Common myeloid progenitor, CD34-positive (primary cell): Measurements from ENCODE around the gene ARHGAP26.

ENCODE experiments used
- CTCF ChIA-PET: fragments of 350-600 bp; sonication (Branson Sonifier 250); formaldehyde crosslinking; loops from one replicate; lab custom pipeline; 2021; ENCODE audit warnings: antibody characterized with exemption; lab: Charles Lee
- POLR2A ChIA-PET: fragments of 350-600 bp; sonication (Branson Sonifier 250); formaldehyde crosslinking; loops from one replicate; lab custom pipeline; 2021; ENCODE audit warnings: antibody characterized with exemption; lab: Charles Lee
- DNase-seq, 3 donors: peaks; one replicate each; pipeline versions ENCODE4 v3.0.0 to v3.0.0-alpha.2; 2013
- H3K27ac ChIP-seq, 2 experiments: 1 replicate in 1 of 2; 2 replicates in 1 of 2; pipeline ENCODE4 v1.7.0; 2013; ENCODE audit warnings: inconsistent platforms in 2 of 2, low read length in 2 of 2, mild to moderate bottlenecking in 2 of 2, low read depth in 1 of 2, moderate library complexity in 1 of 2; ENCODE audit not compliant: severe bottlenecking in 2 of 2, insufficient read depth in 1 of 2, poor library complexity in 1 of 2
- H3K27me3 ChIP-seq, 5 experiments: replicated peaks in 2 of 5; 1 replicate in 3 of 5; 2 replicates in 2 of 5; pipeline versions ENCODE4 v1.6.1 to v1.7.0; 2013; ENCODE audit warnings: low read length in 4 of 5, mild to moderate bottlenecking in 2 of 5, moderate library complexity in 2 of 5, inconsistent platforms in 1 of 5; ENCODE audit not compliant: insufficient read depth in 5 of 5, control insufficient read depth in 4 of 5
- H3K36me3 ChIP-seq, 4 experiments: 1 replicate in 2 of 4; 2 replicates in 2 of 4; pipeline versions ENCODE4 v1.6.1 to v1.7.0; 2013; ENCODE audit warnings: low read length in 3 of 4, control low read depth in 1 of 4, mild to moderate bottlenecking in 1 of 4; ENCODE audit not compliant: control insufficient read depth in 4 of 4, insufficient read depth in 4 of 4
- H3K4me1 ChIP-seq, 4 experiments: 1 replicate in 3 of 4; 2 replicates in 1 of 4; pipeline versions ENCODE4 v1.6.1 to v1.7.1; 2013; ENCODE audit warnings: low read length in 3 of 4, mild to moderate bottlenecking in 3 of 4, control low read depth in 1 of 4, inconsistent platforms in 1 of 4, moderate library complexity in 1 of 4; ENCODE audit not compliant: control insufficient read depth in 4 of 4, insufficient read depth in 4 of 4; ENCODE audit errors: control extremely low read depth in 1 of 4
- H3K4me3 ChIP-seq, 7 experiments: 1 replicate in 4 of 7; 2 replicates in 3 of 7; pipeline versions ENCODE4 v1.5.1 to v1.7.0; 2013; ENCODE audit warnings: mild to moderate bottlenecking in 7 of 7, low read length in 6 of 7, moderate library complexity in 6 of 7, inconsistent platforms in 2 of 7, low read depth in 2 of 7, control low read depth in 1 of 7; ENCODE audit not compliant: insufficient read depth in 4 of 7, control insufficient read depth in 1 of 7; ENCODE audit errors: extremely low read depth in 1 of 7
- H3K9me3 ChIP-seq, 5 experiments: 1 replicate in 4 of 5; 2 replicates in 1 of 5; pipeline versions ENCODE4 v1.6.1 to v1.7.1; 2013; ENCODE audit warnings: low read length in 4 of 5, mild to moderate bottlenecking in 2 of 5, inconsistent platforms in 1 of 5, low read depth in 1 of 5, moderate library complexity in 1 of 5; ENCODE audit not compliant: control insufficient read depth in 4 of 5, insufficient read depth in 2 of 5; ENCODE audit errors: control extremely low read depth in 1 of 5
- WGBS: methylation state at CpG from one replicate; pipeline ENCODE4 v1.1.5; 2013; ENCODE audit not compliant: insufficient coverage; 5-methylcytosine and 5-hydroxymethylcytosine counted together

ARHGAP26 gene

DNA sequence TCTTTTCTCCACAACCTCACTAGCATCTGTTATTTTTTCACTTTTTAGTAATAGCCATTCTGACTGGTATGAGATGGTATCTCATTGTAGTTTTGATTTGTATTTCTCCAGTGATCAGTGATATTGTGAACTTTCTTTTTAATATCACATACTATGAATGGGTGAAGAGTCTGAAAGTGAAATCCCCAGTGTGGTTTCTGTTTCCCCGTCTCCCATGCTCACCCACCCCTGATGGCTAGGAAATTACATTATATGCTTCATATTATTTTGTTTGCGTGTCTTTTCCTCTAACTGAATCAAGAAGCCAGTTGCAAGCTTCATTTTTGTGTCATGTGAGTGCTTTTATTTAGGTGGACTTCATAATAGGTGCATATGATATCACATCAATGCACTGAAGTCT is 171.1 kb downstream of the ARHGAP26 start:
- no peak overlapping the region for H3K27ac ChIP-seq
- H3K36me3 ChIP-seq = no peaks in the 10 kb centered on the region
- DNase-seq = no peak
- H3K4me3 ChIP-seq = no peak overlapping the region
- WGBS = no CpG with 5 or more reads among the region's 2 CpGs
- POLR2A ChIA-PET = no interaction called here
- CTCF ChIA-PET = interaction anchor here (0.7 kb wide), 1 partner anchor 18 kb away, joined by 3 read pairs; no protein-coding TSS in a partner anchor
- no peaks in the 10 kb centered on the region for H3K9me3 ChIP-seq
- H3K27me3 ChIP-seq = no peaks in the 10 kb centered on the region
- H3K4me1 ChIP-seq = peaks cover 7 to 26% (median 8%) of the 10 kb centered on the region in 4 experiments

DNA sequence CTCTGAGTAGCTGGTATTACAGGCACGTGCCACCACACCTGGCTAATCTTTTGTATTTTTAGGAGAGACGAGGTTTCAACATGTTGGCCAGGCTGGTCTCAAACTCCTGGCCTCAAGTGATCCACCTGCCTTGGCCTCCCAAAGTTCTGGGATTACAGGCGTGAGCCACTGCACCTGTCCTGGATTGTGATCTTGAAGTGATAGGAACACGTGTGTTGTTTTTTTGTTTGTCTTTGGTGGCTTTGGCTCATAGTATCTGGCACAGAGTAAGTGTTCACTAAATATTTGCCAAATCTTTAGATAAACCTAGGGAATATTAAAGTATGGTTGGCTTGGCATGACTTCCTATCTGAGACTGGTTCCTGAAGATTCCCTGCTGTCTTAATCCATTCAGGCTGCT is 172.7 kb downstream of the ARHGAP26 start:
- H3K4me1 ChIP-seq = peaks cover 0 to 16% (median 4%) of the 10 kb centered on the region in 4 experiments

DNA sequence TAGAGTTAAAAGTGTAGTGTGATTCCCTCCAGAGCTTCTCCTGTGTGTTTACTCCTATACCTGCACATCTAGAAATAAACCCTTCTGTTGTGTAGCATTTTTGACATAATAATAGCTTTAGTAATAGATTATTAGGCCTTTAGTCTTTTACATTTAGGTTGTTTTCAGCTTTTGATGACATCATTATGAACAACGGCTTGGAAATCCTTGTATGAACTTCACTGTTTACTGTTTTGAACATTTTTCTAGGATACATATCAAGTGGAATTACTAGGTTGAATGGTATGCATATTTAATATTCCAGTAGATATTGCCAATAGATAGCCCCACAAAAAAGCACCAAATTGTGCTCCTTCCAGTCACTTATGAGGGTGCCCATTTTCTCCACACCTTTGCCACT is 174.0 kb downstream of the ARHGAP26 start:
- Histone ChIP-seq H3K4me3 (no peak overlapping the region), H3K4me1 (peaks cover 0 to 3% (median 0%) of the 10 kb centered on the region in 4 experiments), H3K27ac (no peak overlapping the region), H3K36me3 (no peaks in the 10 kb centered on the region), H3K27me3 (no peaks in the 10 kb centered on the region), H3K9me3 (no peaks in the 10 kb centered on the region)
- WGBS = no CpG with 5 or more reads among the region's 1 CpG
- ChIA-PET CTCF (interaction anchor here (0.9 kb wide), 1 partner anchor 10 kb away, joined by 3 read pairs; no protein-coding TSS in a partner anchor), POLR2A (no interaction called here)
- no peak for DNase-seq

More for the DNA sequence above, 172.7 kb downstream of the ARHGAP26 start:
- H3K9me3 ChIP-seq = no peaks in the 10 kb centered on the region
- DNase-seq = no peak
- H3K36me3 ChIP-seq = no peaks in the 10 kb centered on the region
- no peaks in the 10 kb centered on the region for H3K27me3 ChIP-seq
- CTCF ChIA-PET = no interaction called here
- no peak overlapping the region for H3K4me3 ChIP-seq
- POLR2A ChIA-PET = no interaction called here
- no peak overlapping the region for H3K27ac ChIP-seq
- 97% methylated on average over 3 of the region's 4 CpGs for WGBS

DNA sequence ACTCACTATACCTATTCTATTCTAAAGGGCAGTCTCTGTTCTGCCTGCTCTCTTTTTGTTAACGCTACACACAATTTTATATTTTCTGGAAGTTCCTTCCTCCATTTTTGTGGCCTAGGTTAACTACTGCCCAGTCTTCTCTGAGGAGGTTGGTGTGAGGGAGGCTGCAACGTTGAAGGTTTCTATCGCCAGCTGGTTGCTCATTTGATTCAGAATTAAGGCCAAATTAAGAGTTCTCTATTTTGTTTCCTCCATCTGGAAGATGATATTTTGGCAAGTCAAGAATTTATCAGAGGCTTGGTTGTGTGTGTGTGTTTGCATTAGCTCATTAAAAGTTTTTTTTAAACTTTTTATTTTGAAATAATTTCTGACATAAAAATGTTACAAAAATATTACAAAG is 175.1 kb downstream of the ARHGAP26 start:
- 100% methylated on average over 1 of the region's 3 CpGs for WGBS
- peaks cover 0 to 3% (median 0%) of the 10 kb centered on the region in 4 experiments for H3K4me1 ChIP-seq
- DNase-seq = no peak
- H3K36me3 ChIP-seq = no peaks in the 10 kb centered on the region
- no peak overlapping the region for H3K27ac ChIP-seq
- ChIA-PET POLR2A (no interaction called here), CTCF (interaction anchor here (0.9 to 1.6 kb wide), 2 partner anchors 14 to 194 kb away, joined by 5 read pairs; no protein-coding TSS in a partner anchor)
- no peaks in the 10 kb centered on the region for H3K27me3 ChIP-seq
- no peaks in the 10 kb centered on the region for H3K9me3 ChIP-seq
- no peak overlapping the region for H3K4me3 ChIP-seq

DNA sequence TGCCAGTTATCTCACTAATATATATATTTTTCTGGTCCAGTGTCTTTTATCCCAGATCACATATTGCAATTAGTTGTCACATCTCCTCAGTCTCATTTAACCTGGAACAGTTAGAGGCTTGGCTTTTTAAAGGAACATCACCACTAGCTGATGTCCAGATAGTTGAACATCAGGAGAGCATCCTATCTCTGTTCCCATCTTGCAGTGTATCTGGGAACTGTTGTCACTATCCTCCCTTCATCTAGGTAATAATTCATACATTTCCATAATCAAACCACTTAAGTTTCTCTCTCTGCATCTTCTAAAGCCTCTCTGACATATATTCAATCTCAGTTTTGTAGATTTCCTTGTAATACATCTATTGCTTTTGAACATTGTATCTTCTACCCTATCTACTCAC is 175.7 kb downstream of the ARHGAP26 start:
- no peak for DNase-seq
- Histone ChIP-seq H3K4me1 (peaks cover 0 to 3% (median 0%) of the 10 kb centered on the region in 4 experiments), H3K36me3 (no peaks in the 10 kb centered on the region), H3K4me3 (no peak overlapping the region), H3K27me3 (no peaks in the 10 kb centered on the region), H3K9me3 (no peaks in the 10 kb centered on the region), H3K27ac (no peak overlapping the region)
- CTCF ChIA-PET = interaction anchor here (0.9 to 2.2 kb wide), 3 partner anchors 14 to 194 kb away, joined by 5 read pairs; no protein-coding TSS in a partner anchor
- POLR2A ChIA-PET = no interaction called here

DNA sequence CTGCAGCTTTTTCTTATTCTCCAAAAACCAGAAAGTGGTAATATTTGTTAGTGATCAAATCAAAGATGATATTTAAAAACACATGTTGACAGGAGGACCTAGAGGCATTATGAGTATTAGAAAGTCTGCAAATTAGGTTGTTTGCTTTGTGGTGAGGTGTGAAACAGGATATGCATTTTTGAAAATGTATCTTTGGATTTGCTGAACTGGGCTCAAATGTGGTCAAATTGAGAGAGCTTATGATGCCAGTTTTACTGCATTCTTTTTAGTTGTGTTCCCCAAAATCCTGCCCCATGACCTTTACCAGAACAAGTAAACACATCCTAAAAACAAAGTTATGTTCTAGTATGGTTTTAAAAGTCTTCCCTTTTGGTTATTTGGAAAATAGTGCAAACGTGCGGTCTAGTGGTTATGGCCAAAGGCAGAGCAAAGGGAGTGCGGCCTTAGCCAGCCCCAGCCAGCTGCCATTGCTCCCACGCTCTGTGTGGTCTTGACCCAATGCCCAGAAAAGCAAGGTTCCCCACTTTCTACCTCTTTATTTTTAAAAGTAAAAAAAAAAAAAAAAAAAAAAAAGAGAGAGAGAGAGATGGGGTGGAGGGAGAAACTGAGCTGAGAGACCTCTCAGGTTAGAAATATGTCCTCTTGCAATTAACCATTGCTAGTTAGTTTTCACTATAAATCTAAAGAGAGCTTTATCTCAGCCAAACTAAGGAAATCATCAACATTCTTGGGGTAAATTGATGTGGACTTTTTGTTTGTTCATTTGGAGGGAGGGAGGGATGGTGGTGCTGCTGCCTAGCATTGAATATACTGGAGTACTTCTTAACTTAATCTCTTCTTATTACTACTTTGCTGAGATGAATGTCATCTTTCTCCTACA is 176.6 kb downstream of the ARHGAP26 start:
- no peaks in the 10 kb centered on the region for H3K27me3 ChIP-seq
- WGBS = no CpG with 5 or more reads among the region's 4 CpGs
- no peaks in the 10 kb centered on the region for H3K9me3 ChIP-seq
- ChIA-PET POLR2A (interaction anchor here (0.6 kb wide), 1 partner anchor 9 kb away, joined by 3 read pairs; no protein-coding TSS in a partner anchor), CTCF (interaction anchor here (0.6 to 2.2 kb wide), 3 partner anchors 10 to 195 kb away, joined by 5 read pairs; no protein-coding TSS in a partner anchor)
- no peak overlapping the region for H3K27ac ChIP-seq
- no peaks in the 10 kb centered on the region for H3K36me3 ChIP-seq
- no peak for DNase-seq
- no peak overlapping the region for H3K4me3 ChIP-seq
- no peaks in the 10 kb centered on the region for H3K4me1 ChIP-seq

DNA sequence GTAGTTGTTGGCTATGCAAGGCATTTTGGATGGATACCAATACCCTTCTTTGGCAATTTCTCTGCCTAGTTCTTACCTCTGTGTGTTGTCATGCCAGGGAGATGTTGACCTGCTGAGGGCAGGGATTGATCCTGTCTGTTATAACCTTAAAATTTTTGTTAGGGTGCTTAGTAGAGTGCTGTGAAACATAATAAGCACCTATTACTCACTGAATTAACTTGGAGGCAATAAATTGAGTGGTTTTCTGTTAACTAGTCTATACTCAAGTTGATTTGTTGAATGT is 177.2 kb downstream of the ARHGAP26 start:
- POLR2A ChIA-PET = no interaction called here
- CTCF ChIA-PET = interaction anchor here (0.6 to 2.2 kb wide), 2 partner anchors 11 to 12 kb away, joined by 5 read pairs; no protein-coding TSS in a partner anchor
- Histone ChIP-seq H3K4me3 (no peak overlapping the region), H3K4me1 (no peaks in the 10 kb centered on the region), H3K27ac (no peak overlapping the region), H3K27me3 (no peaks in the 10 kb centered on the region), H3K36me3 (no peaks in the 10 kb centered on the region), H3K9me3 (no peaks in the 10 kb centered on the region)
- DNase-seq = no peak
